Brain pericyte (primary cell): ENCODE data around the gene AQP12B.

Experiments used
- DNase-seq: peaks from one replicate; pipeline ENCODE4 v3.0.0-alpha.2; 2012; ENCODE audit warnings: low read depth, low spot score

AQP12B gene

DNA sequence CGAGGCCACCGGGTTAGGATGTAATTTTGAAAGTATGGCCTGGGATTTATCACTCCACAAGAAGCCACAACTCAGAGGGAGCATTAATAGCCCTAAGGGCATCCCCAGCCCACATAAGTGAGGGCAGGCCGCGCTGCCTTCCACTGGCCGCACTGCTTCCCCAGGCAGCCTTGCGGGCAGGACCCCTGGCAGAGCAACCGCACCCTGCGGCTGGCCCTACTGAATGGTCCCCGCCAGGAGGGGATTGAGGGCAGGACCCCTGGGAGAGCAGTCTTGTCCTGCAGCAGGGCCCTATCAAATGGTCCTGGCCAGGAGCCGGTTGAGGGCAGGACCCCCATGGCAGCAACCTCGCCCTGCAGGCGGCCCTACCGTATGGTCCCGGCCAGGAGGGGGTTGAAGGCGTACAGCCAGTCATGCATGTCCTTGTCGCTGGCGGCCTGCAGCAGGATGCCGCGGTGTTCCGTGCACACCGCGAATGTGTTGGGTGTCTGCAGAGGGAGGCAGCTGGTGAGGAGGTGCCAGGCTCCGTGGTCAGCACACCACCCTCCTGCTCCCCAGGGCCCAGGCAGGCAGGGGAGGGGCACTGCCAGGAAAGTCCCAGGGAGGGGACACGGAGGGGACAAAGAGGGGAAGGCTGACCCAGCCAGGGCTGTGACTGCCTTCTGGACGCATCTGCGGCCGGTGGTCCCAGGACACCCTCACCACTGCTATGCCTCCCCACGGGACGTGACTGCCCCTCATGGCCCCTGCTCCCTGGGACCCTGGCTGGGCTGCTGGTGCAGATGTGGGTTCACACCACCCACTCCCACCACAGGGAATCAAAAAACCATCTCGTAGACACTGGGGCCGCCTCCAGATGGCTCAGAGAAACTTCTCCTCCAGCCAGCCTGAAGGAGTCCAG lies 35.2 kb upstream of the AQP12B start:
- DNase-seq: no peak

DNA sequence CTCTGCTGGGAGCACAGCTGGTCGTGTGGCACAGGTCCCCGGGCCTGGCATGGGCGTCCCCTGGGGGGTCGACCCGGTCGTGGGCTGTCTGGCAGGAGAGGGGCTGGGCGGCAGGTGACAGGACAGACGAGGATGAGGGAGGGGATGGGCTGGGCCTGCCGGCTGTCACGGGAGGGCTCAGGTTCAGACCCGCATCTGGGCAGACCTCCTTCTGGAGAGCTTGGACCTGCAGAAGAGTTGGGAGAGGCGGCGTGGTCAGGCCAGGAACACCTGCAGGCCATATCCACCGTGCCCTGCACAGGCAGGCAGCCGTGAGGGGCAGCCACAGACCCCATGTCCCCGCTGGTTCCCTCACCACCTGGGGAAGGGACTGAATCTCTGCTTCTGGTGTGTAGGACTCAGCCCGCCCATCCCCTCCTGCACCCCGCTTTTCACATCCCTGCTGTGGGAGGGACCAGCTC lies 34.5 kb upstream of the AQP12B start:
- no peak for DNase-seq

DNA sequence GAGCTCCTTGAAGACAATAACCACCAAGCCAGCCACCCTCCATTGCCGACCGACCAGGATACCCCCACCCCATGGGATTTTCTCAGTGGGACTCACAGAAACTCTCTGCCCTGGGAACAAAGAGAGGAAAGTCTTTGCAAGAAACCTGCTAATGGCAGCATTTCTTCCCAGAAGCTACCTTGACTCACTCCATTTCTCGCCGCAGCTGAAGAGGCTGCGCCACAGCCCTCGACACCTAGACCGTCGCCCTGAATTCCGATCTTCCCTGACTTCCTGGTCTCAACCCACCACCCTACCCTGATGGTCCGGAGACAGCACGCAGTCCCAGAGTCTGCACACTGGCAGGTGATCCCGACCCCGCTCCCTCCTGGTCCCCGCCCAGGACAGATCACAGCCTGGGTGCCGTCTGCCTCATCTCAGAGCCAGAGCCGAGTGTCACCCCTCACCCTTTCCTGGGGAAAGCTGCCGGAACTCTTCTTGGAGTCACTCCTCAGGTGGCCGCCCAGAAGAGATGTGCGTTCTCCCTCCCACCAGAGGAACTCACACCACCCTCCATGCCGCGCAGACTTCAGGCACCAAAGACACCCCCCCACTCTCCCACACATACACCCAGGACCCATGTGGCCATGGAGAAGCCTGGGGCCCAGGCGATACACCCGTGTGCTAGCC lies 33.6 kb upstream of the AQP12B start:
- no peak for DNase-seq

DNA sequence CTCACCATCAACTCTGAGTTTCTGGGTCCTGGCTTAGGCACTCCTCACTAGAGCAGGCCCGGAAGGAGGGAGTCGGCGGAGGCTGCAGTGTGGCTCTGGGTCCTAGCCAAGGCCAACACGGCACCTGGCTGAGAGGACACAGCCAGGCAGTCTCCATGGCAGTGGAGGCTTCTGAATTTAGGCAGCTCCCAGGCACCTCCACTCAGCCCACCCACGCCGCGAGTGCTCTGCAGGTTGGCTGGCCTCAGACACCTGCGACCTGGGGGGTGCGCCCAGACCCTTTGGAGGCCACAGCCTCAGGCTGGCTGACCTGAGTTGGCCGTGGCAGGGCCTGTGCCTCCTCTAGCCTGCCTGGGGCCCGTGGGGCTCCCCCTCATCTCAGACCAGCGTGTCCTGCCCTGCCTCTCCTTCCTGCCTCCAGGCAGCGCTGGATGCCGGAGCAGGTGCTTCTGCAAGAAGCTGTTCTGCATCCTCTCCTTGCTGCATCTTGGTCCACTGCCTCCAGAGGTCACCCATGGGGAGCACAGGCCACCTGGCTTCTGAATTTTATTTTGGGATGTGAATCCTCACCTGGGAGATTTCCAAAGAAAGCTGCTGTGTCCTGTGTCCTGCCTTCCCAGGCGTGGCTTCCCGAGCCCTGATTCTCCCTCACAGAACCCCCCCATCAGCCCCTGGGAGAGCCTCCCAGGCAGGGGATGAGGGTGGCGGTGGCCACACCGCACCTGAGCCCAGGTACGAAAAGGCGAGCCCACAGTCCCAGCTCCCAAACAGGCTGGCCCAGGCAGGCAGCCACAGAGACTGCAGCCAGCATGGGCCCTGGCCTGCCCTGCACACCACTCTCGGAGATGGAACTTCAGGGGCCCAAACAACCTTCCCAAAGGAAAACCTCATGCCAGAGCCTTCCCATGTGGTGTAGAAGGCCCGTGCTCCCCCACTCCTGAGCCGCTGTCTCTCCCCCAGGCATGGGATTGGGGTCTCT lies 32.4 kb upstream of the AQP12B start:
- DNase-seq: no peak

DNA sequence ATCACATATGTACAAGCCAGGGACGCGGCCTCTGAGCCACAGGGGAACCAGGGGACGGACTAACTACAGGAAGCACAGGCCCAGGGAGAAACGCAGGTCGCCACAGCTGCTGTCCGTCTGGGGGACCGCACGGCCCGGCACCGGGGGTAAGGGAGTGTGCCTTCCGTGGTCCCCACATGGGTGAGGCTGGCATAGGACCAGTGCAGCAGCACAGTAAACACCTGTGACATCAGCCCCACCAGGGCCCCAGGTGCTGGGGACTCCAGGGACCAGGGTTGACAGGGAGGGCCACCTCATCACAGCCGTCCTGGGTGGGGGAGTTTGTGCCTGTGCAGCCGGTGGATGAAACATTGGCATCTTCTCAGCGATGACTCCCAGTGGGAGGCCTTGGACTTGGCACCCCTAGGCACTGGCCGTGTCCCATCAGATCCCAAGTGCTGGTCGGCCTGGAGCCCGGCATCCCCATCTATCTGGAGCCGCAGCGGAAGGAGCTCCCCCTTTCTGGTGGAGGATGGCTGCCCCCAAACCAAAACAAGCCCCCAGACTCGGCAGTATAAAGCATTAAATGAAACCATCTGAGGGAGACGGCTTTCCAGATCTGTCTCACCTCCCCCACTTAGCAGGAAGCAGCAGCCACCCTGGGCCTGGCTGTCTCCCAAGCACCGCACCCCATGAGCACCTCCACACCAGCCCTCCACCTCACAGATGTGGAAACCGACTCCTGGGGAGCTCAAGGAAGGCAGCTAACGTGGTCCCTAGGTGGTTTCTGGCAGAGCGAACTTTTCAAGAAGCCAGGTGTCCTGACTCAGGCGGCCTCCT lies 31.5 kb upstream of the AQP12B start:
- DNase-seq: no peak

DNA sequence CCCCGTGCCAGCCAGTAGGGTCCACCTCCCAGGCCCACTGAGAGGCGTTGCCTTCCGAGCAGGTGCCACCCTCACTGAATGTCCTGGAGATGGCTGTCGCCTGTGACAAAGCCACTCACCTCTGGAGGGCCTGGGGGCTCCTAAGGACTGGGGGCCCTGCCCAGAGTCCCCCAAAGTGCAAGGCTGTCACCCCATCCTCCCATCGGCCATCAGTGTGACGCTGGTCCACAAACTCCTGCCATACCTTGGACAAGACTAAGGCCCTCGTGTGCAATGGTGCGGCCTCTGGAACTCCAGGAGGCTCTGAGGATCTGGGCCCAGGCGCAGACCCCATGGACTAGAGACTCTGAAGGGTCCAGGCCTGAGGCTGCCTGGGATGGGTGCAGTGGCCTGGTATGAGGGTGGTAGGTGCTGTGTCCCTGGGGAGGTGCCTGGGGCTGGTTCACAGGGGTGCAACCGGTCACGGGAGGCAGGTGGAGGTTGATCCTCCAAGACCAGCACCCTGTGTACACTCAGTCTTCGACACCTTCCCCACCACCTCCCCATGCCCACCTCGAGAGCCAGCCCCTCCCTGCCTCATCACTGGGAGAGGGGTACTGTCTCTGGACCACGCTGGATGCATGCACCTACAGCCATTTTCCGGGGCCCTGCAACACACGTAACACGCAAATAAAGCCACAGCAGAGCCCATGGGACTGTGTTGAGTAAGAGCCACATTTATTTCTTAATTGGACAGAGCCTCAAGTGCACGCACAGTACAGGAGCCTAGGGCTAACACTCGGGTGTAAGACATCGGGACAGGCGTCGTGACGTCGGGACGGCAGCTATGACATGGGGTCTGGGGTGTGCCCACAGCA lies 30.6 kb upstream of the AQP12B start:
- no peak for DNase-seq

DNA sequence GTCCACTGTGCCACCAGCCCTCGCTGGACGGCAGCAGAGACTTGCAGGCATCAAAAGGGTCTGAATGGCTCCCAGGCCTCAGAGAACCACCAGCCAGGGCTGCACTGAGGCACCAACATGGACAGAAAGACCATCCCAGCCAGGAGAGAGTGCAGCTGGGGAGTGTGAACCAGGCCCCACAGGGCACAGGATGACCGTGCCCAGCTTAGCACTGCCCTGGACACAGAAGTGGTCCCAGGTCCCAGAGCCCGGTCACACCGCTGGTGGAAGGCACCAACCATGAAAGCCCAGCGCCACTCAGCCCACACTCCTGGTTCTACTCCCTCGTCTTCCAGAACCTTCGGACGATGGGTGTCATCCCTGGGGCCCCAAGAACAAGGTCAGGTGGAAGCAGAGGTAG lies 29.4 kb upstream of the AQP12B start:
- DNase-seq: no peak

DNA sequence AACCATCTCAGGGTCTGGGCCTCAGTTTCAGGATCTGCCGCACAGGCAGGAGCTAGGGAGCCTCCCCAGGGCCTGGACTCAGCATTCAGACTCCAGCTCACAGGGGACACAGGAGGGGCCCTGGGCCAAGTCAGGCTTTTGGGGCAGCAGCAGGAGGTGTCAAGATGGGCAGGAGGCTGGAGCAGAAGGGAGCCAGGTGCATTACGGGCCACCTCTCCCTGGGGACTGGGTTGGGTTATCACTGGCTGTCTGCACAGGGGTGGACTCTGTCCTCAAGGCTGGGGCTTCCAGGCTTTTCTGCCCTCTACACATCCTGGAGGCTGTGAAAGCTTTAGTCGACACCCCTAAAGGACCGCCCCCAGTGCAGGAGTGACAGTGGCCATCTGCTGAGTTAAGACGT lies 29.0 kb upstream of the AQP12B start:
- DNase-seq: no peak

DNA sequence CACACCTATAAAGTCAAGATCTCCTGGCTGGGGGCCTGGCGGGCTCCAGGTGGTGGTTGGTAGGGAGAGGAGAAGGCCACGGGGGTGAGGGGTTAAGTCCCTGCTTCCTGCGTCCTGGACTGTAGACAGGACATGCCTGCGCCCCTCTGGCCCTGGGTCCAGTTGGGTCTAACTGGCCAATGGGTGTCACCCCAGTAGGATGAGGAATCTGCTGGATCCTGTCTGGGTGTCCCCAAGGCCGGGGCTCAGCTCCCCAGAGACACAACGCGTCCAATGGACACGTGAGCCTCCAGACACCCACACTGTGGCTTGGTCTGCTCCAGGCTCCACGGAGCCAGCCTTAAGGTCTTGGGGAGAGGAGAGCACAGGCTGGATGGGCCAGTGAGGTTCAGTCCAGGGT lies 28.6 kb upstream of the AQP12B start:
- no peak for DNase-seq

DNA sequence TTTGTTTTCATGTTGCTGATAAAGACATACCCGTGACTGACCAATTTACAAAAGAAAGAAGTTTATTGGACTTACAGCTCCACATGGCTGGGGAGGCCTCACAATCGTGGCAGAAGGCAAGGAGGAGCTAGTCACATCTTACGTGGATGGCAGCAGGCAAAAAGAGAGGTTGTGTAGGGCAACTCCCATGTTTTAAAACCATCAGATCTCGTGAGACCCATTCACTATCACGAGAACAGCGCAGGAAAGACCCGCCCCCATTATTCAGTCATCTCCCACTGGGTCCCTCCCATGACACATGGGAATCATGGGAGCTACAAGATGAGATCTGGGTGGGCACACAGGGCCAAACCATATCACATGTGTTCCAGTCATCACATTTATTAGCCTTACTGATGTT lies 25.8 kb upstream of the AQP12B start:
- no peak for DNase-seq

DNA sequence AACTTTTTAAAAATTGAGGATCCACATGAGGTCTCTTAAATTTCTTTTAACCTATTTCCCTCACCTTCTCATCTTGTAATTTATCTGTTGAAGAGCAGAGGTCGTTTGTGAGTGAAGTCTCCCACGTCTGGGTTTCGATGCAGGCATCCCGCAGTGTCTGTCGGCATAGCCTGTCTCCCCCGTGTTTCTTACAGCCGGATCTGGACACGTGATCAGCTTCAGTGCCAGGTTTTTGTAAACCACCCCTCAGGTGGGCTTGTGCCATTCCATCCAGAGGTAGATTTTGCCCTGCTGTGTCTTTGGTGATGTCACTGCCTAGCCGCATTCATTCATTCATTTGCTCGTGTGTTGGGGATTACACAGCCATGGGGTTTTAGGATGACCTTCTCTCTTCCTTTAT lies 25.1 kb upstream of the AQP12B start:
- no peak for DNase-seq

DNA sequence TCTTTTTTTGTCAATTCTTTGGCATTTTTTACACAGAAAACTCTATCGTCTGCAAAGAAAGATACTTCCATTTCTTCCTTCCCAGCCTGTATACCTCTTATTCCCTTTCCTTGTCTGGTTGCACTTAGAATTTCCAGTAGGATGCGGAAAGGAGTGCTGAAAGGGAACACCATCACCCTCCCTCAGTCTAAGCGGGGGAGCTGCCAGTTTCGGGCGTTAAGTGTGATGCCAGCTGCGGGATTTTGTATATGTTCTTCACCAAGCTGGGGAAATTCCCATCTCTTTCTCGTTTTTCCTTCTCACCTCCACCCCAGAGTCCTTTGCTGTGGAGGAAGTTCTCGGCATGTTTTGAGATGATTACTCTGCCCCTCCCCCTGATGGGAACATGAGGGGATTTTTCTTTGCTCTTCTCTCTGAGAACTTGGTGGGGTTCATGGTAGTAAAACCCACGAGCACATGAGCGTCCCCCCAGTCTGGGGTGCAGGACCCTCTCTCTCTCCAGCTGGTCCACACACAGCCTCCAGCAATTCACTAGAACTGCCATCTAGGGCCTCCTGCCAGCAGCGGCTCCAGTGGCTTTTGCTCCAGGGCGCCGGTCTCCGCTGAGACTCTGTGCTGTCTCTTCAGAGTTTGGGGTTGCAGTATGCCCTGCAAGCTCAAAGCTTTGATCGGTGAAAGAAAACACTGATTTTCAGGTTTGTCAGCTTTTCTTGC lies 24.5 kb upstream of the AQP12B start:
- no peak for DNase-seq

DNA sequence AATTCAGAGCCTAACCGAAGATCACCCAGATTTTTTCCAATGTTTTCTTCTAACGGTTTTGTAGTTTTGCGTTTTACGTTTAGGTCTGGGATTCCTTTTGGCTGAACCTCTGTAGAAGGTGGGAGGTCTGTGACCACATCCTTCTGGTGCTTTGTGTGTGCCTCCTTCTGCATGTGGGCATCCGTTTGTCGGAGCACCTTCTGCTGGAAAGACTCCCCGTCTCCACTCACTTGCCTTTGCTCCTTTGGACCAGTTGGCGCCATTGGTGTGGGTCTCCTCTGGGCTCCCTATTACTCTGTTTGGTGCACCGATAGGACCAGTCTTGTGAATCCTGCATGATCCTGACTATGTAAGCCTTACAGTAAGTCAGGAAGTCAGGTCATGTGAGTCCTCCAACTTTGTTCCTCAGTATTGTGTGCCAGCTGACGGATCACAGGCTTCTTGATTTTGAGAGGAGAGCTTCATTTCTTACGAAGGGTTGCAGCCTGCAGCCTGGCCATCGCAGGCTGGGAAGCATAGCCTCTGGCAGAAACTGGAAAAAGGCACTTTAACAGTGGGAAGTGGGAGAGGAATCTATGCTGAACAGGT lies 22.6 kb upstream of the AQP12B start:
- no peak for DNase-seq

DNA sequence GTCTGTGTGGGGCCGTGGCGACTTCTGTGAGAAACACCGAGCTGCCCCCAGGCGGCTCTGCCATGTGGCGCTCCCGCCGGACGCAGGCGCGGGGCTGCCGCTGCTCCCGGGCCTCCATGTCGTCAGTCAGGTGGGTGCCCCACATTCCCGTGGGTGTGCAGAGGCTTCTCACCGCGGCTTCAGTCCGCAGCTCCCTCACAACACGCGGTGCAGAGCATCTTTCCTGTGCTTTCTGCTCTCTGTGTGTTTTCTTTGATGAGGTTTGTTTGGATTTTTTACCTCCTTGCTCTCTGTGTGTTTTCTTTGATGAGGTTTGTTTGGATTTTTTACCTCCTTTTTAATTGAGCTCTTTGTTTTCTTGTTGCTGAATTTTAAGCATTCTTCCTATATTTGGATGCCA lies 22.0 kb upstream of the AQP12B start:
- DNase-seq: no peak

DNA sequence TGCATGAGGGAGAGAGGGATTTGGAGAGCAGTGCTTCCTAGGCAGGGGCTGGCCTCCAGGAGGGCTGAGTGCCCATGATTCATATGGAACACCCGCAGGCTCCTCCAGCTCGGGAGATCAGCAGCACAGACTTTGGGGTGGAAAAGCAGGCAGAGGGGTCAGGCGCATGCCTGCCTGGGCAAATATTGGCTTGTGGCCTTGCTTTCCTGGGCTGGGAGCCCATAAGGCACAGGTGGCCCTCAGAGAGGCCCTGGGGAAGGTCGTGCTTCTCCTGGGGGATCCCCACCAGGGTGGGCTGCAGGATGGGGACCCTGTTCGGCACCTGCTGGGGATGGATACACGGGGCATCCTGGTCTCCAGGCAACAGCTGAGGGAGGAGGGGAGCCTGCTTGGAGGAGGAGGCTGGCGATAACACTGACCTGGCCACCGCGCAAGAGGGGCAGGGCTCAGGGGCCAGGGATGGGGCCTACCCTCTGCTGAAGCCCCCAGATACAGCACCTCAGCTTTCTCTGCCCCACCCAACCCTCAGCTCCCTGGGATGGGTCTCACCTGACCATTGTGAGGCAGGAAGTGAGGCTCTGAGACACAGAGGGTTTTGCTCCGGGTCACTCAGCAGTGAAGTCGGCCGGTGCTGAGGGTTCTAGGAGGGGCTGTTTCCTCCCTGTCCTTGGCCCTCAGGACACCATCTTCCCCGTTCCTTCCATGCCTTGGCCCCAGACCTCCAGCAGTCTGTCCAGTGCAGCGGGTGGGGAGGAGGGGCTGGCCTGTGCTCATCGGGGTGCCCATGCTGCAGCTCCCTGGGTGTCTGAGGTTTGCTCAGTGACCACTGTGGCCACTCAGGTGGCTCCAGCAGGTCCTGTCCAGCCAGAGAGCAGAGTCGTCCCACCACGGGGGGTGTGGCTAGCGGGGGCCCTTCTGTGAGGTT lies 21.0 kb upstream of the AQP12B start:
- DNase-seq: no peak

DNA sequence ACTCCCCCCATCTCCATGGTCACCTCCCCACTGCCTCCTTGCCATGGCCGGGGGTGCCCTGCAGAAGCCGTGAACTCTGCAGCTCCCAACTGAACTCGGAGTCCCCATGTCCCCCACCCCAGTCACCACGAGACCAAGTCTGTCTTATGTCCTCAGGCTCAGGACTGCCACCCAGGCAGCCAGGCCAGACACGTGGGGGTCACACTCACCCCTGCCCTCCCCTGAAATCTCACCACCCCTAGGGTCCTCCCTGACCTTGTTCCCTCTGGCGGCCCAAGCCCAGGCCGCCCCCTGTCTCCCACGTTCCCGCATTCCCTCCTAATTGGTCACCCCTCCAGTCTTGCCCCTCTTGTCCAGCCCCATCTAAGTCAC lies 19.9 kb upstream of the AQP12B start:
- no peak for DNase-seq

DNA sequence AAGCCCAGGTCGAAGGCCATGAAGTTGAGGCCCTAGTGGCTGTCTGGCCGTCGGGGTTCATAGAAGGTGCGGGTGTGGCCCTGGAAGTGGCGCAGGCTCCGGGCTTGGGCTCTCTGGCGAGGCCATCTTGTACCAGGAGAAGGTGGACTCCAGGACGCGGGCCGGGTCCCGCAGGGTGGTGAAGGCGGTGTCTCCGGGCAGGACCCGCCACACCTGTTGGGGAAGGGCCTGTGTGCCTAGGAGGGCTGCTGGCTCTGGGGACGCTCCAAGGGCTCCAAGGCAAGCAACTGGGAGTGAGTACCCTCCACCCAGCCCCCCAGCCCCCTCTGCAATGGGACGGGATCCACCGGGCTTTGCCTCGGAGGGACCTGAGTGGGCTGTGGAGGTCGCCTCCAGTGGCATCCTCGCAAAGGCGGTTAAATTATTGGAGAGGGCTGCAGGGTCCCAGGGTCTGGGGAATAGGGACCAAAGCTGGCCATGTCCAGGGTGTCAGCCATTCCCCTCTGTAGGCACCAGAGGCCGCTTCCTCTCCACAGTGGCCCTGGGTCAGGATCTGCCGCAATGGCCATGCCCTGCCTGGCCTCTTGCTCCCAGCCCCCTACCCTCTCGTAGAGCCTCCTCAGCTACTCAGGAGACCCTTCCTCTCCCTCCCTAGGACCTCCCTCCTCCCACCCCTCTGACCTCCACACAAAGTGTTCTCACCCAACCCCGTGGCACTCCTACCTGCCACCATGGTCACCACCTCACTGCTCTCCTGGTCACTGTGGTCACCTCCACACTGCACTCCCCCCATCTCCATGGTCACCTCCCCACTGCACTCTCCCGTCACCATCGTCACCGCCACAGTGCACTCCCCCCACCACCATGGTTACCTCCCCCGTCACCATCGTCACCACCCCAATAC lies 19.3 kb upstream of the AQP12B start:
- DNase-seq: no peak
